NCI-H1092 (cell line): ENCODE data around the gene PLA2G4B.

ENCODE experiments used
- DNase-seq: peaks from one replicate; lab custom pipeline; 2025; lab: John Stamatoyannopoulos, UW

PLA2G4B gene

GRCh38 chr15:41809526-41810220 is 29.0 kb upstream of the PLA2G4B start:
- no peak for DNase-seq

GRCh38 chr15:41810651-41811431 is 27.8 kb upstream of the PLA2G4B start:
- no peak for DNase-seq

GRCh38 chr15:41811432-41812195 is 27.0 kb upstream of the PLA2G4B start:
- DNase-seq, result peak; percentile 55

GRCh38 chr15:41812820-41813375 is 25.7 kb upstream of the PLA2G4B start:
- no peak for DNase-seq

GRCh38 chr15:41813426-41813825 is 25.2 kb upstream of the PLA2G4B start:
- no peak for DNase-seq

- DNase-seq, result no peak
Observed at GRCh38 chr15:41814534-41814933, 24.1 kb upstream of the PLA2G4B start.

- DNase-seq, result no peak
Observed at GRCh38 chr15:41816788-41817187, 21.9 kb upstream of the PLA2G4B start.

- no peak for DNase-seq
Observed at GRCh38 chr15:41817327-41817726, 21.3 kb upstream of the PLA2G4B start.

GRCh38 chr15:41817781-41818180 is 20.9 kb upstream of the PLA2G4B start:
- no peak for DNase-seq

GRCh38 chr15:41819455-41820050 is 19.1 kb upstream of the PLA2G4B start:
- DNase-seq, result no peak

- no peak for DNase-seq
Observed at GRCh38 chr15:41820791-41821423, 17.7 kb upstream of the PLA2G4B start.

GRCh38 chr15:41821831-41822230 is 16.8 kb upstream of the PLA2G4B start:
- no peak for DNase-seq

- no peak for DNase-seq
Observed at GRCh38 chr15:41822471-41822870, 16.2 kb upstream of the PLA2G4B start.

GRCh38 chr15:41822957-41823356 is 15.7 kb upstream of the PLA2G4B start:
- DNase-seq, result no peak

GRCh38 chr15:41823502-41823901 is 15.1 kb upstream of the PLA2G4B start:
- DNase-seq, result no peak

GRCh38 chr15:41824062-41824745 is 14.4 kb upstream of the PLA2G4B start:
- no peak for DNase-seq

- DNase-seq, result no peak
Observed at GRCh38 chr15:41825145-41825544, 13.5 kb upstream of the PLA2G4B start.

- DNase-seq, result no peak
Observed at GRCh38 chr15:41825572-41826535, 12.8 kb upstream of the PLA2G4B start.

- DNase-seq, result no peak
Observed at GRCh38 chr15:41827290-41827879, 11.3 kb upstream of the PLA2G4B start.
